Right lung (tissue), 5 donors: ENCODE data around the gene CAST. TPM values are rescaled to one million over a fixed set of nuclear protein-coding genes. Genes with fewer than 3 reads are reported as not detected.
A peak's percentile ranks its signal among the peaks of the same experiment; 100 is the strongest.
"Not testable (repeated sequence)": the region's sequence is repeated elsewhere in the genome, so short reads cannot be mapped to it uniquely, and the experiment has no call there.

Experiments used
- DNase-seq, 2 donors: peaks; one replicate each; pipeline ENCODE4 v3.0.0-alpha.2; 2013
- polyA plus RNA-seq, 5 donors: library from polyadenylated mRNA; unstranded; fragments of 120-200 nt; gene quantifications; one replicate each; pipeline versions ENCODE4 v1.2.1 to v1.2.3, GENCODE V29; 2013; ENCODE audit warnings: inconsistent platforms in 1 of 5, low replicate concordance in 1 of 5; ENCODE audit not compliant: insufficient read length in 5 of 5, insufficient read depth in 1 of 5

Gene CAST
- polyA plus RNA-seq, 5 donors, result 112 to 177 (median 165) TPM

GRCh38 chr5:96743805-96744204 is 81.6 kb downstream of the CAST start:
- no peak for DNase-seq

DNA sequence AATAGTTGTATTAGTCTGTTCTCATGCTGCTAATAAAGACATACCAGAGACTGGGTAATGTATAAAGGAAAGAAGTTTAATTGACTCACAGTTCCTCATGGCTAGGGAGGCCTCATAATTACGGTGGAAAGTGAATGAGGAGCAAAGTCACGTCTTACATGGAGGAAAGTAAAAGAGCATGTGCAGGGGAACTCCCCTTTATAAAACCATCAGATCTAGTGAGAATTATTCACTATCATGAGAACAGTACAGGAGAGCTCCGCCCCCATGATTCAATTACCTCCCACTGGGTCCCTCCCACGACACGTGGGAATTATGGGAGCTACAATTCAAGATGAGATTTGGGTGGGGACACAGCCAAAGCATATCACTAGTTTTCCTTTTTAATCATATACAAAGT is 82.0 kb downstream of the CAST start:
- DNase-seq, result not testable (repeated sequence)

- no peak for DNase-seq
These were observed 82.8 kb downstream of the CAST start for GRCh38 chr5:96745025-96745424.

DNA sequence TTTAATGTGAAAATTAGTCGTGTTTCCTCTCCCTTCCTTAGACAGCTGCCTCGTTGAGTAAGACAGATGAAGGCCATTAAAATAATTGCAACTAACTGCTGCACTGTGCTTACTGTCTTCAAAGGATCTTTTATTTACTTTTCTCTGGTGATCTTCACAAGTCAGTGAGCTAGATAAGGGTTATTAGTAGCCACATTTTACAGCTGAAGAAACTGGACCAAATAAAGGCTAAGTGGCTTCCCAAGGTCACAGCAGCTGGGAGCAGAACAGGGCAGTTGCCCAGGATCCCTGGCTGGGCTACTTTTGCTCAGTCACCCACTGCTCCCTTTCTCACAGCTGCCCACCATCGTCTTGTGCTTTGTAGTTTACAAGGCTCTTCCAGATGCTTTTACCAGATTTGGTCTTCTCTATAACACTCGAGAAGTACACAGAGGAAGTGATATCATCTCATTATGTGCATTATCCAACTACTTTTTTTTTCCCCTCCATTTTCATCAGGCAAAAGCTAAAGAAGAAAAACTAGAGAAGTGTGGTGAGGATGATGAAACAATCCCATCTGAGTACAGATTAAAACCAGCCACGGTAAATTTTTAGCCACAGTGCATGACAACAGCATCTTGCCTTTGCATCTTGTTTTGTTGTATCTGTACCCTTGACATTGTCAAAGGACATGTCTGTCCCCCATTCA is 83.8 kb downstream of the CAST start:
- no peak for DNase-seq

DNA sequence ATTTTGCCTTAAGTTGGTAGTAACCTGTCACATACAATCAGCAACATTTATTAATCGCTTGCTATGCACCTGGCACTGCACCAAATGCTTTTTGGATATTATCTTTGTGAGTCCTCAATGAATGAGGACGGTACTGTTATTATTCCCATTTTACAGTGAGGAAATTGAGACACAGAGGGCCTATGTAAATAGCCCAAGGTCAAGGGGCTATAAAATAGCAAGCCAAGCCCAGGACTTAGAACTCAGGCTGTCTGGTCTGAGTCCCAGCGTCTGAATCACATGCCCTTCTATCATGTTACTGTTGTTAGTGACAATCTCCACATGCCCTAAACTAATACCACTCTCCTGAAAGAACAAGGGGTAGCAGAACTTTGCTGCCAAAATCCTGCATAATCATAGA is 85.5 kb downstream of the CAST start:
- DNase-seq, result no peak

DNA sequence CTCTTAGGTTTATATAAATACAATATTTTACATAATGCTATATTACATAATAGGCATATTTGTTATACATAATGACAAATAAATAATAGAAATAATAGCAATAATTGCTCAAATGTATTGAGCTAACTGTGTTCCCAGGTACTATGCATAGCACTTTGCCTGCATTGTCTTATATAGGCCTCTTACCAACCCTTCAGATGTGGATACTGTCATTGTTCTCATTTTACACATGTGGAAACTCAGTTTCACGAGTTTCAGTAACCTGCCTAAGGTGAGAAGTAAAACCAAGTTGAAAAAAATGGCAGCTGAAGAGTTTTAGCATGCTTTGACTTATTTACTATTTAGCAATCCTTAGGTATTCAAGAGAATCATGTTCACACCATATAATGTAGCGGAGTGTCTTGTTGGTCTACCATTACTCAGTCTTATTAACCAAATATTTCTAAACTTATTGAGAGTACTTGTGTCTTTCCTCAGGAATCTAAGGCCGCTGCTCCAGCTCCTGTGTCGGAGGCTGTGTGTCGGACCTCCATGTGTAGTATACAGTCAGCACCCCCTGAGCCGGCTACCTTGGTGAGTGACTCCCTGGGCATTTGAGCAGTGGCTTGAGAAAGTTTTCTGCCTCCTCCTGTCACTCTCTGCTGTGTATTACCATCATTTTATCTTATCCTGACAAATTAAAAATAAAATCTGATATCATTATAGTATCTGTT is 88.1 kb downstream of the CAST start:
- no peak for DNase-seq

DNA sequence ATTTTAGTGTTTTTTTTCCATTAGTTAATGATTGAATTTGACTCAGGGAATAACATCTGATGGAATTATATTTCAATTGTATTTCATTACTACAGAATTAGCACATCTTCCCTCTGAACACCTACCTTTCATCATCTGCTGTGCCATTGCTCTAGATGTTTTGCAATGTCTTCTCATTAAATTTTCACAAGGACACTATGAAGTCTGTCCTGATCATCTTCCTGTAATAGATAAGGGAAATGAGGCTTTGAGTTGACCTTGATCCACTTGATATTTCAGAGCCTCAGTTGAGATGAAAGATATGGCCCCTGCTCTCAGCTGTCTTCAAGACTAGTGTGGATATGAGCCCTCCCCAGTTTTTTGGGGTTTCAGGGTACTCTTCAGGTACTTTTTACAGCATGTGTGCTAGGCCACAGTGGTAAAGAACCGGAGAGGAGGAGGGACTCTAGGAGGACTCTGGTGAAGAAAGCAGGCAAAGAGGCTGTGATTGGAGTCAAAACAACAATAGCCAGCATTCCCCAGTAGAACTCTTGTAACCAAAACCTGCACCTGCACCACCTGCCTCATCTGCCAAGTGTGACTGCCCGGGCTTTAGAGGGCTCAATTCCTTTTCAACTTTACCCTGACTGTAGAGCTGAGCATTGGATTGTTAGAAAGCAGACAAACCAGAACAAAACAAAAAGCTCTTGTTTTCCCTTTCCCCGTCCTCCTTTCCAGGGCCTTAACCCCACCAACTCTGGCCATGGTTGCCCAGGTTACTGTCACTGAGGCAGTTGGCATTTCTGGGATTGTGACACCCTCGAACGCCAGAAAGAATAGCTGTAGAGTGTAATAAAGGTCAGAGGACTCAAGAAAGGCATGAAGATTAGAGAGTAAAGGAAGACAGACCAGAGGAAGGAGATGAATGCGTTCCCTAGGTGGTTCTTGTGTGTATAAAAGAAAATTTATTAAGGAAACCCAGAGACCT is 89.3 kb downstream of the CAST start:
- no peak for DNase-seq

- peak; percentile 55 to 61 for DNase-seq
These were observed 90.3 kb downstream of the CAST start for GRCh38 chr5:96752341-96753016.

DNA sequence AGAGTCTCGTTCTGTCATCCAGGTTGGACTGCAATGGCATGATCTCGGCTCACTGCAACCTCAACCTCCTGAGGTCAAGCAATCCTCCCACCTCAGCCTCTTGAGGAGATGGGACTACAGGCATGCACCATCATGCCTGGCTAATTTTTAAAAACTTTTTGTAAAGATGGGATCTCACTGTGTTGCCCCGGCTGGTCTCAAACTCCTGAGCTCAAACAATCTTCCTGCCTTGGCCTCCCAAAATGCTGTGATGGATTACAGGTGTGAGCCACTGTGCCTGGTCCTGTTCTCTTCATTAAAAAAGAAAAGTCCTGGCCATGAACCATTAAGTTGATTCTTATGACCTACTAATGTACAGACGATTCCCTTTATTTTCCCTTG is 90.8 kb downstream of the CAST start:
- DNase-seq, result no peak

DNA sequence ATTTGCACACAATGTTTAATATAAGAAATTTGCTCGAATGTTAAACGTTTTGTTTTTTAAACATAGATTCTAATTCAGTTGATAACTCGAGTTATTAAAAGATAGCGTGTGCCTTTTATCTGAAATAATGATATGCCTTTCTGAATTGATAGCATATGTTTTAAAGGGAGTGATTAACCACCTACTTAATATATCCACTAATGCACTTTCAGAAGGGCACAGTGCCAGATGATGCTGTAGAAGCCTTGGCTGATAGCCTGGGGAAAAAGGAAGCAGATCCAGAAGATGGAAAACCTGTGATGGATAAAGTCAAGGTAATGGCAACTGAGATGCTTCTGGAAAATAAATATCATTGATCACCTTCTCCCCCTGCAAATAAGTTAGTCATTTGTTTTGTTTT is 91.7 kb downstream of the CAST start:
- no peak for DNase-seq

- no peak for DNase-seq
These were observed 93.7 kb downstream of the CAST start for GRCh38 chr5:96755851-96756250.

DNA sequence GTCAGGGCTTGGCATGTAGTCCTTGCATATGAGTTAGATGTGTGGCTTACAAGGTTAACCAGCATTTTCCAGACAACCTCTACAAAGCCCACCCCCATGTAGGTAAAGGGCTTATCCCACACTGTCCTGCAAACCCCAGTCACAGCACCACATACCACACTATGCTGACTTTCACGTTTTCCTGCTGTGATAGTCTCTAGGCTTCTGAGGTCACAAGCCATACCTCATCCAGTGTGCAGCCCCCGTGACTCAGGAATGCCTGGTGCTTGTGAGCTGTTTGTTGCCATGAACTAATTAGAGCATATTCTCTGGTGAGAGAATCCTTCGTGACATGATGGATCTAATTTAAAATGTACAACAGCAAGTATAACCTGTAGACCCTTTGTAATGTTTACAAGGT is 94.8 kb downstream of the CAST start:
- no peak for DNase-seq

DNA sequence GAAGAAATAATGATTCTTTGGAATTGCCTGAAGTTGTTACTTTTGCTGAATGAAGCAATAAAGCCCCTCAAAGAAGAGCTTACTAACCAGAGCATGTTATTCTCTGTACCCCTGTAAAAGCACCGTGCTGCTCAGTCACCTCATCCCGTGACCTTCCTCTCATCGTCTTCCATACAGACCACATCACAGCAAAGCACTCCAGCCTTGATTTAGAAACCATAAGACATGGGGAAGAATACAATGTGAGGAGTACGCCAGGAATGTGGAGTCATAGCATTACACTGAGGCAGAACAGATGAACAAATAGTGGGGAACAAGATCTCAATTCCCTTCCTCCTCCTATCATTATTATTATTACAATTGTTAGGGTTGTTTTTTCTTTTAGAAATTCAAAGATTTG is 96.4 kb downstream of the CAST start:
- DNase-seq, result no peak

GRCh38 chr5:96761618-96762017 is 99.4 kb downstream of the CAST start:
- DNase-seq, result no peak

DNA sequence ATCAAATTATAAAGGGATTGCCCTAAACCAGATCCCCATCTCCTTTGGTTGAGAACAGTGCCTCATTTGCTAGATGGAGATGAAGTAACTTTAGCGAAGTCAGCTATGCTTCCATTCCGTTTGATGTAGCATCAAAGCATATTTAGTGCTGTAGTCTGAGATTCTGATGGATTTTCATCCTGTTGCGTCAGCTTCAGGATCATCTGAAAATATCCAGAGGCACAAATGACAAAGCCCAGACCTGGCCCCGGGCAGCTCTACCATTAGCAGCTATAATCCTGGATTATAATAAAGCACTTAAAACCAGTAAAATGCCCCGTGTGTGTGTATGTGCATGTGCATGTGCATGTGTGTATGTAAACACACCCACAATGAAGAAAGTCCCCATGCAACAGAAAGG is 100.8 kb downstream of the CAST start:
- no peak for DNase-seq

DNA sequence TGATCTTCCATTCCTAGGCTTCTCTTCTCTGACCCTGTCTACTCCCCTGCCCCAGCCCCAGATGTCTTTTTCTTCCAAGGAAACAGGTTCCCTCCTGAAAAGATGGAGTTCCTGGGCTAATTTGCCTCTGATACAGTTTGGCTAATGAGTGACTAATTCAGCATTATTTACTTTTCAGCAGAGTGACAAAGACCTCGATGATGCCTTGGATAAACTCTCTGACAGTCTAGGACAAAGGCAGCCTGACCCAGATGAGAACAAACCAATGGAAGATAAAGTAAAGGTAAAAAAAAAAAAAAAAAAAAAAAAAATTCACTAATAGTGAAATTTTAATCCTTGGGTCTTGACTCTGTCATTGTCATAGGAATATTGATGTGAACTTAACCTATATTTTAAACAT is 102.9 kb downstream of the CAST start:
- no peak for DNase-seq

DNA sequence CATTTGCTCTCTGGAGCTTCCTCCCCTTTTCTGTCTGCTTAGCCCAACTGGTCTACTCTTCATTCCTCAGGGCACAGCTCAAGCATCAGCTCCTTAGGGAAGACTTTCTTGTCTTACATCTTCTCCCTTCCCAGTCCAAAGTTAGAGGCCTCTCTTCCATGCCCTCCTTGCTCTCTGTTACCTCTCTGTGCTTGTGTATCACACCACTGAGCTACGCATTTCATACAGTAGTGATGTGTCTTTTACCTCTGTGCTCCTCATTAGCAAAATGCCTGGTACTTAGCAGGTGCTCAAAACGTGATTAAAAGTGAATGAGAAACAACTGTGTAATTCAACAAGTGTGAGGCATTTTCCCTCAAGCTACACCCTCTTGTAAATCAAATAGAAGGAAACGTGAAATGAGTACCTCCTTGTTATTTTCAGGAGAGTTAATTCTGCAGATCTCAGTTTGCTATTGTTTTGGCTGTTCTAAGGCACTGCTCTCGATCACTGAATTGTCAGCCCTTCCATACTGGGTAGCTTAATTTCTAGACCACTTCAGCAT is 106.6 kb downstream of the CAST start:
- DNase-seq, result no peak

DNA sequence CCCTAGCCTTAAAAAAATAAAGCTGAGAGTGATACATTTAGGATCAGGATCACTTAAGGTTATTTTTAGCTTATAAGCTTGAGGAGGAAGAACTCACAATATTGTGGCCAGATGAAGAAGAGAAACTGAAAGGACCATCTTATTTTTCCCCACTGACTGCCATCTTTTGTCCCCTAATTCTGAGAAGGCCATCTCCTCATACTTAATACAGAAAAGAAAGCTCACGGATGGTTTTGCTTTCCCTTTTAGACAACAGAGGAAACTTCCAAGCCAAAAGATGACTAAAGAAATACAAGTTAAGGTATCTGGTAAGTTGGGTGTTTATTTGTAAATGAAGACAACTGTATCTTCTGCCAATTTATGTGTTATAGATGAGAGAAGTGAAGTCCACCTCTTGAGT is 109.2 kb downstream of the CAST start:
- DNase-seq, result no peak

DNA sequence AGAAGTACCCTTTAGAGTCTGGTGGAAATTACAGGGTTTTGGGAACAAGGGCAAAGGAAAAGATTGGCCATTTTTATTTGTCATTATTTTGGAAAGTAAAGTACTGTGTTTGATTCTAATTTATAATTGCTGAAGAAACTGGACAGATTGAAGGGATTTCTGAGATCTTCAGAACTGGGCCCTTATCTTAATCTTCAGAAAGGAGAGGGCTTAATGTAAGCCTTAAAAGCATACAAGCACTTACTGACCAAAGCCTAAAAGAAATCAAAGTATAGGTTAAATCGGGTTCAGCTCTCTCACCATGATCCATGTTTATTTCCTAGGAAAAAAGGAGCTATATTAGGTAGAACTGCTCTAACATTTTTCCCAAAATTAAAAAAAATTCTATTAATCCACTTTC is 109.9 kb downstream of the CAST start:
- DNase-seq, result no peak

DNA sequence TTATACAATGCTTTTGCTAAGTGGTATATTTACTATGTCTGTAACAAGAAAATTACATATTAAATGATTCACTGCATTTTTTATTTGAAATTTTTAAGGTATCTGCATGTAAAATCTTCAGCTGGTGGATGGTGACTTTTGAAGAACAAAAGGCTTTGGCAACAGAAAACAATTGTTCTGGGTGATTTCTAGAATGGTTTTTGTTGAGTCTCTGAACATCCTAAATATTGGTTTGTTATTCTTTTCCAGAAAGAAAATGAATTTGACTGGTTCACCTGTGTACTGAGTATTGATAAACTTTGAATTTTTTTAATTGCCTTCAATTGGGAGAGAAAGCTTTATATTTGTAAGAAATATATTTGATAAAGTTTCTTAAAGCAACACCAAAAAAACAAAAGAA is 110.4 kb downstream of the CAST start:
- no peak for DNase-seq

- DNase-seq, result no peak
These were observed 112.9 kb downstream of the CAST start for GRCh38 chr5:96775050-96775449.

DNA sequence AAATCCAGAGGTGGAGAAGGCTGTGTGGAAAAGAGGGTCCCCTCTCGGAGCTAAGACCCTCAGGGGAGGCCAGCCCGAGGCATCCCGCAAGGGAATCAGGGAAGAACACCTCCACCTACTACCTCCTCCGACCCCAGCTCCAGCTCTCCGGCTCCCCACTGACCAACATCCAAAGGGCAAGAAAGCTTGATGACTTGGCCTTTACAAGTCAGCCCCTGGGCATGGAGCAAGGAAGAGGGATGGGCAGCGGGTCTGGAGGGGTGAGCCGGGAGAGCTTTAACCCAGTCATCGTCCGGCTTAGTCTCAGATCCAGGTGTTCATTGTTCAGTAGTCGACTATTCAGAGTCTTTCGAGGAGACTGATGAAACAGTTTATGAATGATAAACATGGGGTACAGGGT is 113.5 kb downstream of the CAST start:
- DNase-seq, result no peak
